ENCODE measurements around the gene GATC.
"Not testable (repeated sequence)": the region's sequence is repeated elsewhere in the genome, so short reads cannot be mapped to it uniquely, and the experiment has no call there.

GATC gene

DNA sequence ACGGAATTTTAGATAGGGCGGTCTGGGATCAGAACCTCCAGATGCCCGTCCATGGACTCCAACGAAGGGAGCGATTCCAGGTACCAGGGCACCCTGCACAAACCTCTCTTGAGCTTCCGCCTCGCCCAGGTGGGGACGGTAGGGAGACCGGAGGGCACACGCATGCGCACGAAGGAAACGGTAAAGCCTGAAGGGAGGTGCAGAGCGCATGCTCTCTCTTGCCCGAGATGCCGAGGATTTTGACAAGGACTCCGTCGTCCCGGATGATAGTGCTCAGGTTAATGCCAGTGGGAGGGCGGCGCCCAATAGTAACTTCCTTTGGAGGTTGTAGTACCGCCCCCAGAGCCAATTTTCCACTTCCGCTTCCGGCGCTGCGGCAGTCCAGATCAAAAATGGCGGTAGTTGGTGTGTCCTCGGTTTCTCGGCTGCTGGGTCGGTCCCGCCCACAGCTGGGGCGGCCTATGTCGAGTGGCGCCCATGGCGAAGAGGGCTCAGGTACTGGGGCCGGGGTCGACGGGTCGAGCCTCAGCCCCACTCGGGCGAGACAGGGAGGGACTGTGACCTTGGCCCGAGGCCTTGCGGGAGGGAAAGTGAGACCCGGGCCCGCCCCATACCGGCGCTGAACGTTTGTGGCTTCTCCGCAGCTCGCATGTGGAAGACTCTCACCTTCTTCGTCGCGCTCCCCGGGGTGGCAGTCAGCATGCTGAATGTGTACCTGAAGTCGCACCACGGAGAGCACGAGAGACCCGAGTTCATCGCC, 8.3 kb upstream of the GATC start, which contains the start of gene COX6A1:
TSS of gene COX6A1 (plus strand) at position 379 of the 760 bp plus-strand sequence. CDS start at position 393, 14 bp downstream.
- DNase-seq, result peak; percentile 99

DNA sequence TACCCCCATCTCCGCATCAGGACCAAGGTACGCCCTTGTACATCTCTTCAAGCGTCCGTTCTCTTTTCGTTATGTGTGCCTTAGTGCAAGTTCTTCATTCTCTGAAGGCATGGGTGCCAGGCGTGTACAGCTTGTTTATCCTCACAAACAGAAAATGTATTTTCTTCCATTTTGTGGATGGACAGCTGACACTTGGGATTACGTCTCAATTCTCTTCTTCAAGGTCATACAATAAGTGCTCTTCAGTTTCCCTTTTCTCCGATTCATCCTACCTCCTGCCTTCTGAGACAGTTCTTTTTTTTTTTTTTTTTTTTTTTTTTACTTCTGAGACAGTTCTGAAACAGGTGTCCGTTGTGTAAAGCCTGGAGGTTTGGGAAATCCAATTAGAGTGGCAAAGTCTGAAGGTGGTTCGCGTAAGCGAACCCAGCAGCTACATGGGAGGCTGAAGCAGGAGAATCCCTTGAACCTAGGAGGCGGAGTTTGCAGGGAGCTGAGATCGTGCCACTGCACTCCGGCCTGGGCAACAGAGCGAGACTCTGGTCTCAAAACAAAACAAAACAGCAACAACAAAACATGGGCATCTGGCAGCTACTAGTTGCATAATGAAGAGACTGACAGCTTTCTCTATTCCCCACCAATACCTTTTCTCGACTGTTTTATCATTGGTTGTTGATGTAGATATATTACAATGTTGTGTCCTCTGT, 7.6 kb upstream of the GATC start:
- DNase-seq, result no peak

GRCh38 chr12:120439646-120440247, 6.5 kb upstream of the GATC start:
- peak; percentile 70 for DNase-seq

GRCh38 chr12:120444676-120445075, 1.6 kb upstream of the GATC start:
- DNase-seq, result no peak

- DNase-seq, result not testable (repeated sequence)
Measured at GRCh38 chr12:120446844-120447178, 567 bp downstream of the GATC start.

- DNase-seq, result no peak
Measured at GRCh38 chr12:120447992-120448391, 1.7 kb downstream of the GATC start.

DNA sequence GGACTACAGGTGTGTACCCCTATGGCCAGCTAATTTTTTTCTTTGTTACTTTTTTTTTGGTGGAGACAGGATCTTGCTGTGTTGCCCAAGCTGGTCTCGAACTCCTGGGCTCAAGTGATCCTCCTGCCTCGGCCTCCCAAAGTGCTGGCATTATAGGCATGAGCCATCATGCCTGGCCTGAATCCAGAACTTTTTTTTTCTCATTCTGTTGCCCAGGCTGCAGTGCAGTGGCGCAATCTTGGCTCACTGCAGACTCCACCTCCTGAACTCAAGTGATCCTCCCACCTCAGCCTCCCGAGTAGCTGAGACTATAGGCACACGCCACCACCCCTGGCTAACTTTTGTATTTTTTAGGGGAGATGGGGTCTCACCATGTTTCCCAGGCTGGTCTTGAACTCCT, 6.3 kb downstream of the GATC start:
- not testable (repeated sequence) for DNase-seq

DNA sequence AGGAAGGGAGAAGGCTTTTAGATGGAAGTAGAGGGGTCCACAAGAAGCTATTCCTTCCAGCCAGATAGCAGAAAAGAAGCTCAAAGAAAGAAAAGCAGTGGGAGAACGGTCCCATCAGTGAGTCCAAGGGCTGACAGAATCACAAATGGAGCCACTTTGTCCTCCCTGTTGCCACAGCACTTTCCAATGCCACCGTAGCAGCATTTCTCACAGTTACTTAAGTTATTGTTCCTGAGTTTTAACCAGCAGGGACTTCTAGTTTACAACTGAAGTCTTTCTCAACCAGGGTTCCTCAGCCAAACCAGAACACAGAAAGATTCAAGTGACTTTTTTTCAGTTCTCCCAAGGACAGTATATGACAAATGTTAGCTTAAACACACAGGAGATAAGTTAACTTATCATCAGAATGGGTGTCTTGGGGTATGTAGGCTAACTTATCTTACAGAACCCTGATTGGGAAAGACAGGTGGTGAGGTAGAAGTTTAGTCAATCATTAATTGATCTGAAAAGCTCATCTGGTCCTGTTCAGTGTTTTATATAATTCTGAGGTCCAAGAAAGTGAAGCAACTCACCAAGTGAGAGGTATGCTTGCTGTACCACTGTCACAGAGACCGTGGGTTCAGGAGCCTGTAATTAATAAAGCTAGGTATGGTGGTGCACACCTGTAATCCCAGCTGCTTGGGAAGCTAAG, 7.0 kb downstream of the GATC start:
- no peak for DNase-seq

- no peak for DNase-seq
Measured at GRCh38 chr12:120453977-120454376, 7.7 kb downstream of the GATC start.

- DNase-seq, result no peak
Measured at GRCh38 chr12:120455302-120455701, 9.1 kb downstream of the GATC start.

DNA sequence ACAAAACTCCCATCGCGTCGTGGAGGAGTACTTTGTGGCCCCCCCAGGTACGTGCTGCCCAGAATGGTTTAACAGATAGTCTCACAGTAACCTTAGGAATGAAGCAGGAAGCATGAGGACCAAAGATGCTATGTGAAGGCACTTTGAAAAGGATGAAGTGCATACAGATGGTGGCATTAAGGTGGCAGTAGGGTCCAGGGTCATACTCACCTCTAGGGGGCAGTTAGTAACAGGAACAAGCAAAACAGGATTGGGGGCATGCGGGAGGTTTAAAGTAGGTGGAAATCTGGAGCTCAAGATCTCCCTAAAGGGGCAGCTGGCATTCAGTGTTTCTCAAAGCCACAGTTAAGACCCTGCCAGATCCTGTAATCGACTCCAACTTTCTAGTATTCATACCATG, 10.9 kb downstream of the GATC start:
- no peak for DNase-seq

DNA sequence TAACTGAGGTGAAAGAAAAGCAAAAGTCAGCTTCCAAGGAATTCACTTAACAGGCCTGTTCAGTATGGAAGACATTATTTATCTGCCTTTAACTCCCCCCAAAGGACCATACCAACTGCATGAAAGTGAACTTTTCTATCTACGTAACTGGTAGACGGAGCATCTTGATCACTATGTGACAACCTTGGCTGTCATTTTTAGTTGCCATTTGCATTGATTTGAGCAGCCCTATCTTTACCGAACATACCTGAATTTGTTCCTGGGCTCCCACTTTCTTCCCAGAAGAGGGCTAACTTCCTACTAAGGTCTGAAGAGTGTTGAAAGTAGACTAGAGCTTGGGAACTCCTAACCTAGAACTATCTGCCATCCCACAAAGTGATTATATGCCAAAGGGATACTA, 13.9 kb downstream of the GATC start:
- DNase-seq, result no peak

GRCh38 chr12:120462099-120462640, 15.9 kb downstream of the GATC start:
- no peak for DNase-seq

DNA sequence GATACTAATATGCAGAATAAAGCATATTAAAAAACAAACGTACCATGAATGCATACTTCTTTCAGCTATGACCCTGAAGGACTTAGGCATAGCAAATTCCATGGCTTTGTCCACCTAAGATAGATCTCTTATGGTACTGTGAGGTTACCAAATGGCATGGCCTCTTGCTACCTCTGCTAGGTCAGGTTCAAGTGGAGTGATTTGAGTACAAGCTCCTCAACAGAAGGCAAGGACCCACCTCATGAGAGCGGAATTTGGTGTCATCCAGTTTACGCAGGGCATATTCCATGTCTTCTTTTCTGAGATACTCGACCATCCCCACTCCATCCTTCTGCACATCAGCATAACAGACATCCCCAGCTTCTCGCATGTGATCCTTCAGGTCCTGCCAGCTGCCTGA, 17.5 kb downstream of the GATC start:
- no peak for DNase-seq

GRCh38 chr12:120465756-120466155, 19.5 kb downstream of the GATC start:
- no peak for DNase-seq

DNA sequence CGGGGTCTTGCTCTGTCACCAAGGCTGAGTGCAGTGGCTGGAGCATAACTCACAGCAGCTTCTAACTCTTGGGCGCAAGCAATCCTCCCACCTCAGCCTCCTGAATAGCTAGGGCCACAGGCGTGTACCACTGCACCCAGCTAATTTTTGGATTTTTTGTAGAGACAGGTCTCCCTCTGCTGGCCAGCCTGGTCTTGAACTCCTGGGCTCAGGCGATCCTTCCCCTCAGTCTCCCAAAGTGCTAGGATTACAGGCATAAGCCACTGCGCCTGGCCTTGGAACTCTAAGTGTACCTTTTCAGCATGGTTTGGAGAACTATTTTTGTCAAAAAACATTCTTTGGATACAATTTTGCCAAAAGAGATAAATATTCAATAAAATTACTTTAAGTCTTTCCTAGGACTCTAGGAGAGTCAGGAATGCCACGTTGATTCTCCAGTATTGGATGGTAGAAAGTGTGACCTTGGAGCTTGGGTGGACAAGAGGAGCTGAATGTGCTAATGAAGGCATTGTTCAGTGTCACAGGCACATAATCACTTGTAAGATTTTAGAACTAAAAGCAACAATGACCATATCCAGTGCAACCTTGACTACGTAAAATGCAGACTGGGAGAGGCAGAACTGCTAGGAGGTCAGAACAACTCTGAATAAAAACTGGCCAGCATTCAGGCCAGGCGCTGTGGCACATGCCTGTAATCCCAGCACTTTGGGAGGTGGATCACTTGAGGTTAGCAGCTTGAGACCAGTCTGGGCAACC, 20.5 kb downstream of the GATC start:
- peak; percentile 43 for DNase-seq

- DNase-seq, result no peak
Measured at GRCh38 chr12:120467439-120467838, 21.2 kb downstream of the GATC start.

- DNase-seq, result no peak
Measured at GRCh38 chr12:120468325-120468820, 22.1 kb downstream of the GATC start.

- peak; percentile 43 for DNase-seq
Measured at GRCh38 chr12:120468821-120469449, 22.7 kb downstream of the GATC start.

DNA sequence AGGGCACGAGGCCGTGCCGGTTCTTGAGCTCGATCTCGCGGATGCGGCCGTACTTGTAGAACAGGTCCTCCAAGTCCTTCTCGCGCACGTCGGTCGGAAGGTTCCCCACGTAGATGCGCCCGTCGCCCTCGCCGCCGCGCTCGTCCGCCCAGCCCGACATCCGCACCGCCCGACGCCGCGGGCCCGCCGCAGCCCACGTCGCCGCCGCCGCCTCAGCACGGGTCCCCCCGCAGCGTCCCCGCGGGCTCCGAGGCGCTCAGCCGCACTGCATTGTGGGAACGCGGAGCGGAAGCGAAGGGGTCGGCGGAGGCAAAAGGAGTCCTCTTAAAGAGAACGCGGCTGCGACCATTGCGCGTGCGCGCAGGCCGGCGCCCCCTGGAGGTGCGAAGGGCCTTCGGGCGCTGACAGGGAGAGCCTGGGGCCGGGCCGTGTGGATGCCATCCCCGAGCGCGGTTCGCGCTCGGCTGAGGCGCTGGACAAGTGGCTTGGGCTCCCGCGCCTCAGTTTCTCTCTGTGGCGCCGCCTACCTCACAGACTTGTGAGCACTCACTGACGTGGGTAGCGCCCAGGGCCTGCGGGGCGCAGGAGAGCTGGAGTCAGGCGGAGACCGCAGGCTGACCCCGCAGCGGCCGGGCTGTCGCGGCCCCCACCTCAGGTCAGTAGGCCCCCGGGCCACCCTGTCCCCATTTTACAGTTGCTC, 23.4 kb downstream of the GATC start, which contains the start of gene SRSF9:
TSS of gene SRSF9 (minus strand) at position 299 of the 700 bp plus-strand sequence. CDS start at position 160, 139 bp downstream.
- DNase-seq, result peak; percentile 94

Data from NCI-H1436 (cell line).